K562 (cell line): ENCODE data around the gene IFNGR2. TPM values are rescaled to one million over a fixed set of nuclear protein-coding genes. Genes with fewer than 3 reads are reported as not detected.

Source experiments
- BDP1 ChIP-seq: IDR thresholded peaks from 3 replicates; pipeline ENCODE4 v1.6.1; 2011; ENCODE audit not compliant: insufficient read length, insufficient read depth
- CBFA2T2 ChIP-seq: fragments of 450-650 bp; conservative IDR thresholded peaks from 2 replicates; pipeline ENCODE4 v1.6.1; 2017; ENCODE audit warnings: mild to moderate bottlenecking
- CEBPG ChIP-seq, 3 experiments: fragments of 200-800 bp in 1 of 3; sonication (Bioruptor generic) in 1 of 3; sonication (generic) in 1 of 3; formaldehyde crosslinking in 1 of 3; IDR thresholded peaks in 2 of 3; conservative IDR thresholded peaks in 1 of 3; 2 replicates each; pipeline versions ENCODE4 v1.6.1 to v1.8.0; 2016 to 2022; ENCODE audit warnings: missing compliant biosample characterization in 2 of 3, missing genetic modification characterization in 2 of 3, mild to moderate bottlenecking in 1 of 3, missing genetic modification reagents in 1 of 3
- CHD1 ChIP-seq: fragments of 200-600 bp; sonication (generic); IDR thresholded peaks from one replicate; pipeline ENCODE4 v1.6.1; 2012; ENCODE audit warnings: mild to moderate bottlenecking, moderate library complexity, low read length, inconsistent platforms
- CREM ChIP-seq: IDR thresholded peaks from 2 replicates; pipeline ENCODE4 v1.6.1; 2014; ENCODE audit warnings: antibody characterized with exemption, low read depth
- CTBP1 ChIP-seq: fragments of 450-650 bp; IDR thresholded peaks from 2 replicates; pipeline ENCODE4 v1.6.1; 2016; ENCODE audit warnings: borderline replicate concordance
- ESRRB ChIP-seq: fragments of 250-450 bp; sonication (Bioruptor Pico); IDR thresholded peaks from 2 replicates; pipeline ENCODE4 v1.5.0; 2020; ENCODE audit warnings: mild to moderate bottlenecking, moderate library complexity, borderline replicate concordance
- HEY1 ChIP-seq: fragments of 250-450 bp; sonication (Bioruptor Pico); IDR thresholded peaks from 2 replicates; pipeline ENCODE4 v1.5.0; 2020; ENCODE audit warnings: mild to moderate bottlenecking, moderate library complexity, borderline replicate concordance
- HNRNPLL ChIP-seq: fragments of 200-400 bp; formaldehyde crosslinking; IDR thresholded peaks from 2 replicates; pipeline ENCODE4 v1.6.1; 2017; ENCODE audit warnings: low read length, low read depth, mild to moderate bottlenecking; ENCODE audit not compliant: poor library complexity, severe bottlenecking
- MTA3 ChIP-seq: fragments of 450-650 bp; formaldehyde crosslinking; IDR thresholded peaks from 2 replicates; pipeline ENCODE4 v1.6.1; 2017; ENCODE audit warnings: mild to moderate bottlenecking, borderline replicate concordance
- RBM15 ChIP-seq: fragments of 200-400 bp; formaldehyde crosslinking; IDR thresholded peaks from 2 replicates; pipeline ENCODE4 v1.6.1; 2018; ENCODE audit warnings: mild to moderate bottlenecking, low read length, moderate library complexity; ENCODE audit not compliant: insufficient read depth
- TBP ChIP-seq: optimal IDR thresholded peaks from 2 replicates; pipeline ENCODE3; 2011; ENCODE audit warnings: low read depth, low read length, improper control_type of control experiment
- TOE1 ChIP-seq, 2 experiments: fragments of 450-650 bp in 1 of 2; sonication (generic) in 1 of 2; formaldehyde crosslinking in 1 of 2; IDR thresholded peaks; 2 replicates each; pipeline versions ENCODE4 v1.7.1 to v1.8.0; 2016 to 2022; ENCODE audit warnings: borderline replicate concordance in 2 of 2, mild to moderate bottlenecking in 2 of 2, antibody characterized with exemption in 1 of 2, inconsistent platforms in 1 of 2, low read depth in 1 of 2, missing genetic modification reagents in 1 of 2, moderate library complexity in 1 of 2
- polyA plus RNA-seq, 8 experiments: library from polyadenylated mRNA; depleted of rRNA in 4 of 8; stranded (reverse) in 5 of 8; unstranded in 3 of 8; fragments of >200 nt; fragmentation: Nextera tagmentation in 2 of 8; fragmentation: Illumina TruSeq in 1 of 8; extraction: Ambion mirVana in 2 of 8; extraction: Trizol in 1 of 8; gene quantifications; 2 replicates each; pipeline versions ENCODE4 v1.2.1 to v1.2.3, GENCODE V29; 2011 to 2014; ENCODE audit warnings: inconsistent platforms in 1 of 8, missing spikeins in 1 of 8
- total RNA-seq, 7 experiments: library from RNA; depleted of rRNA in 6 of 7; stranded (reverse); fragments of >200 nt in 6 of 7; fragmentation: Illumina TruSeq in 2 of 7; extraction: Trizol in 2 of 7; gene quantifications; 2 replicates each; pipeline versions ENCODE4 v1.2.1 to v1.2.3, GENCODE V29; 2011 to 2021; ENCODE audit warnings: low replicate concordance in 1 of 7
- TF ChIP-seq, protein P1 (sequence below): fragments of 250-450 bp; sonication (Bioruptor Pico); IDR thresholded peaks from 2 replicates; pipeline ENCODE4 v1.5.0; 2022; ENCODE audit warnings: mild to moderate bottlenecking
- TF ChIP-seq, protein P2 (sequence below): fragments of 250-450 bp; sonication (Bioruptor Pico); IDR thresholded peaks from 2 replicates; pipeline ENCODE4 v1.5.0; 2021
- TF ChIP-seq, protein P3 (sequence below): fragments of 250-450 bp; sonication (Bioruptor Pico); IDR thresholded peaks from 2 replicates; pipeline ENCODE4 v1.9.0; 2021; ENCODE audit warnings: mild to moderate bottlenecking, inconsistent platforms
- TF ChIP-seq, protein P4 (sequence below): sonication (generic); formaldehyde crosslinking; IDR thresholded peaks from 2 replicates; pipeline ENCODE4 v1.5.0; 2020; ENCODE audit warnings: missing genetic modification reagents
- TF ChIP-seq, protein P5 (sequence below): fragments of 450-650 bp; IDR thresholded peaks from 2 replicates; pipeline ENCODE4 v1.6.1; 2016; ENCODE audit warnings: missing biosample characterization, missing genetic modification characterization

Gene IFNGR2
- total and polyA plus RNA-seq, 9 of the 15 experiments (the other 6 are each of a cell fraction or from before 2014, with no cell fraction given), result 6.7 to 58.0 (median 28.5) TPM

DNA sequence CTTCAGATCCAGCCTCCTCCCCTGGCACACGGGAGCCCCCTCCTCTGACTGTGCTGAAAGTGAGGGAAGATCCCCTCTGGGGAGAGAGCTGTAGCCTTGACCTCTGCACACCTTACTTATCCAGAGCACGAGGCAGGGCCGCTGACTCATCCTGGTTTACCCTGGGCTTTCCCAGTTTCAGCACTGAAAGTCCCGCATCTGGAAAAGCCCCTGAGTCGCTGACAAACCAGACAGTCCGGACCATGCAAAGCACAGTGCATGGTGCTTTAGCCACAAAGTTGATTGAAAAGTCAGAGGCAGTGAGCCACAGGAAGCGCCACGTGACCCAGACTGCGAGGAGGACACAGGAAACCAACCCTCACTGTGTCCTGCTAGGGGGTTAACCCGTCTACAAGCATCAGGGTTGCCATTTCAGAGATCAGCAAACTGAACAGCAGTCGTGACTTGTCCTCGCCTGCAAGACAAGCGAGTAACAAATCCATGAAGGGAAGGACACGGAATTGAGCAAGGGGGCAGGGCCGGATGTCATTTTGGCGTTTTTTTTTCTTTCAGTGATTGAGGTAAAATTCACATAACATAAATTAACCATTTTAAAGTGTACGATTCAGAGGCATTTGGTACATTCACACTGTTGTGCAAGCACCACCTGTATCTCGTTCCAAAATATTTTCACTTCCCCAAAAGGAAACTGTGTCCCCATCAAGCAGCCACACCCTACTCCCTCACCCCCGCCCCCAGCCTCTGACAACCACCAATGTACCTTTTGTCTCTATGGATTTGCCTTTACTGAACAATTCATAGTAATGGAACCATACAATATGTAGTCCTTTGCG is 19.9 kb upstream of the IFNGR2 start (continued):
- peak; percentile 56 for TF ChIP-seq CBFA2T2
- TF ChIP-seq, protein P1, sequence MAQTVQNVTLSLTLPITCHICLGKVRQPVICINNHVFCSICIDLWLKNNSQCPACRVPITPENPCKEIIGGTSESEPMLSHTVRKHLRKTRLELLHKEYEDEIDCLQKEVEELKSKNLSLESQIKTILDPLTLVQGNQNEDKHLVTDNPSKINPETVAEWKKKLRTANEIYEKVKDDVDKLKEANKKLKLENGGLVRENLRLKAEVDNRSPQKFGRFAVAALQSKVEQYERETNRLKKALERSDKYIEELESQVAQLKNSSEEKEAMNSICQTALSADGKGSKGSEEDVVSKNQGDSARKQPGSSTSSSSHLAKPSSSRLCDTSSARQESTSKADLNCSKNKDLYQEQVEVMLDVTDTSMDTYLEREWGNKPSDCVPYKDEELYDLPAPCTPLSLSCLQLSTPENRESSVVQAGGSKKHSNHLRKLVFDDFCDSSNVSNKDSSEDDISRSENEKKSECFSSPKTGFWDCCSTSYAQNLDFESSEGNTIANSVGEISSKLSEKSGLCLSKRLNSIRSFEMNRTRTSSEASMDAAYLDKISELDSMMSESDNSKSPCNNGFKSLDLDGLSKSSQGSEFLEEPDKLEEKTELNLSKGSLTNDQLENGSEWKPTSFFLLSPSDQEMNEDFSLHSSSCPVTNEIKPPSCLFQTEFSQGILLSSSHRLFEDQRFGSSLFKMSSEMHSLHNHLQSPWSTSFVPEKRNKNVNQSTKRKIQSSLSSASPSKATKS (CRISPR knock-in tag), result no peak
- TF ChIP-seq, protein P2, sequence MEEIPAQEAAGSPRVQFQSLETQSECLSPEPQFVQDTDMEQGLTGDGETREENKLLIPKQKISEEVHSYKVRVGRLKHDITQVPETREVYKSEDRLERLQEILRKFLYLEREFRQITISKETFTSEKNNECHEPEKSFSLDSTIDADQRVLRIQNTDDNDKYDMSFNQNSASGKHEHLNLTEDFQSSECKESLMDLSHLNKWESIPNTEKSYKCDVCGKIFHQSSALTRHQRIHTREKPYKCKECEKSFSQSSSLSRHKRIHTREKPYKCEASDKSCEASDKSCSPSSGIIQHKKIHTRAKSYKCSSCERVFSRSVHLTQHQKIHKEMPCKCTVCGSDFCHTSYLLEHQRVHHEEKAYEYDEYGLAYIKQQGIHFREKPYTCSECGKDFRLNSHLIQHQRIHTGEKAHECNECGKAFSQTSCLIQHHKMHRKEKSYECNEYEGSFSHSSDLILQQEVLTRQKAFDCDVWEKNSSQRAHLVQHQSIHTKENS (CRISPR knock-in tag), result no peak
- TF ChIP-seq HEY1 (CRISPR knock-in tag), result no peak
- TF ChIP-seq MTA3, result 0 out of 2 replicates have a peak, but pooled peaks have one; percentile 52
- TF ChIP-seq, protein P3, sequence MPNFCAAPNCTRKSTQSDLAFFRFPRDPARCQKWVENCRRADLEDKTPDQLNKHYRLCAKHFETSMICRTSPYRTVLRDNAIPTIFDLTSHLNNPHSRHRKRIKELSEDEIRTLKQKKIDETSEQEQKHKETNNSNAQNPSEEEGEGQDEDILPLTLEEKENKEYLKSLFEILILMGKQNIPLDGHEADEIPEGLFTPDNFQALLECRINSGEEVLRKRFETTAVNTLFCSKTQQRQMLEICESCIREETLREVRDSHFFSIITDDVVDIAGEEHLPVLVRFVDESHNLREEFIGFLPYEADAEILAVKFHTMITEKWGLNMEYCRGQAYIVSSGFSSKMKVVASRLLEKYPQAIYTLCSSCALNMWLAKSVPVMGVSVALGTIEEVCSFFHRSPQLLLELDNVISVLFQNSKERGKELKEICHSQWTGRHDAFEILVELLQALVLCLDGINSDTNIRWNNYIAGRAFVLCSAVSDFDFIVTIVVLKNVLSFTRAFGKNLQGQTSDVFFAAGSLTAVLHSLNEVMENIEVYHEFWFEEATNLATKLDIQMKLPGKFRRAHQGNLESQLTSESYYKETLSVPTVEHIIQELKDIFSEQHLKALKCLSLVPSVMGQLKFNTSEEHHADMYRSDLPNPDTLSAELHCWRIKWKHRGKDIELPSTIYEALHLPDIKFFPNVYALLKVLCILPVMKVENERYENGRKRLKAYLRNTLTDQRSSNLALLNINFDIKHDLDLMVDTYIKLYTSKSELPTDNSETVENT (CRISPR knock-in tag), result no peak
- no peak for TF ChIP-seq CHD1
- TF ChIP-seq HNRNPLL, result no peak
- no peak for TF ChIP-seq CEBPG (CRISPR knock-in tag; IDR thresholded peaks at IDR 0.05)
- peak; percentile 59 to 73 for TF ChIP-seq CEBPG (tag; conservative IDR thresholded peaks at IDR 0.05 in 1 of 2, IDR thresholded peaks at IDR 0.05 in 1 of 2)
- no peak; the same call in 1 of the 2 replicates for TF ChIP-seq CREM
- no peak for TF ChIP-seq BDP1
- TF ChIP-seq TBP, result peak; percentile 33
- TF ChIP-seq CTBP1, result peak; percentile 72
- TF ChIP-seq RBM15, result no peak
- TF ChIP-seq ESRRB (CRISPR knock-in tag), result no peak
- TF ChIP-seq TOE1 (IDR thresholded peaks at IDR 0.05; ENCODE audit: borderline replicate concordance), result peak; percentile 86
- no peak for TF ChIP-seq TOE1 (CRISPR knock-in tag; IDR thresholded peaks at IDR 0.05; ENCODE audit: borderline replicate concordance, low read depth)
- TF ChIP-seq, protein P4, sequence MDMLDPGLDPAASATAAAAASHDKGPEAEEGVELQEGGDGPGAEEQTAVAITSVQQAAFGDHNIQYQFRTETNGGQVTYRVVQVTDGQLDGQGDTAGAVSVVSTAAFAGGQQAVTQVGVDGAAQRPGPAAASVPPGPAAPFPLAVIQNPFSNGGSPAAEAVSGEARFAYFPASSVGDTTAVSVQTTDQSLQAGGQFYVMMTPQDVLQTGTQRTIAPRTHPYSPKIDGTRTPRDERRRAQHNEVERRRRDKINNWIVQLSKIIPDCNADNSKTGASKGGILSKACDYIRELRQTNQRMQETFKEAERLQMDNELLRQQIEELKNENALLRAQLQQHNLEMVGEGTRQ, result peak; percentile 95
- TF ChIP-seq, protein P5, sequence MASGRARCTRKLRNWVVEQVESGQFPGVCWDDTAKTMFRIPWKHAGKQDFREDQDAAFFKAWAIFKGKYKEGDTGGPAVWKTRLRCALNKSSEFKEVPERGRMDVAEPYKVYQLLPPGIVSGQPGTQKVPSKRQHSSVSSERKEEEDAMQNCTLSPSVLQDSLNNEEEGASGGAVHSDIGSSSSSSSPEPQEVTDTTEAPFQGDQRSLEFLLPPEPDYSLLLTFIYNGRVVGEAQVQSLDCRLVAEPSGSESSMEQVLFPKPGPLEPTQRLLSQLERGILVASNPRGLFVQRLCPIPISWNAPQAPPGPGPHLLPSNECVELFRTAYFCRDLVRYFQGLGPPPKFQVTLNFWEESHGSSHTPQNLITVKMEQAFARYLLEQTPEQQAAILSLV (tag), result no peak
